T-helper 22 cell (primary cell): Measurements from ENCODE around the gene UBE2Z.

ENCODE experiments used
- DNase-seq: peaks from one replicate; pipeline ENCODE4 v3.0.0-alpha.2; 2020; ENCODE audit warnings: low read depth

UBE2Z gene

GRCh38 chr17:48960834-48961515 lies 52.8 kb downstream of the UBE2Z start:
- DNase-seq: no peak

- DNase-seq: no peak
Measured at GRCh38 chr17:48961516-48962233, 53.5 kb downstream of the UBE2Z start.

- no peak for DNase-seq
Measured at GRCh38 chr17:48970224-48970623, 62.0 kb downstream of the UBE2Z start.

DNA sequence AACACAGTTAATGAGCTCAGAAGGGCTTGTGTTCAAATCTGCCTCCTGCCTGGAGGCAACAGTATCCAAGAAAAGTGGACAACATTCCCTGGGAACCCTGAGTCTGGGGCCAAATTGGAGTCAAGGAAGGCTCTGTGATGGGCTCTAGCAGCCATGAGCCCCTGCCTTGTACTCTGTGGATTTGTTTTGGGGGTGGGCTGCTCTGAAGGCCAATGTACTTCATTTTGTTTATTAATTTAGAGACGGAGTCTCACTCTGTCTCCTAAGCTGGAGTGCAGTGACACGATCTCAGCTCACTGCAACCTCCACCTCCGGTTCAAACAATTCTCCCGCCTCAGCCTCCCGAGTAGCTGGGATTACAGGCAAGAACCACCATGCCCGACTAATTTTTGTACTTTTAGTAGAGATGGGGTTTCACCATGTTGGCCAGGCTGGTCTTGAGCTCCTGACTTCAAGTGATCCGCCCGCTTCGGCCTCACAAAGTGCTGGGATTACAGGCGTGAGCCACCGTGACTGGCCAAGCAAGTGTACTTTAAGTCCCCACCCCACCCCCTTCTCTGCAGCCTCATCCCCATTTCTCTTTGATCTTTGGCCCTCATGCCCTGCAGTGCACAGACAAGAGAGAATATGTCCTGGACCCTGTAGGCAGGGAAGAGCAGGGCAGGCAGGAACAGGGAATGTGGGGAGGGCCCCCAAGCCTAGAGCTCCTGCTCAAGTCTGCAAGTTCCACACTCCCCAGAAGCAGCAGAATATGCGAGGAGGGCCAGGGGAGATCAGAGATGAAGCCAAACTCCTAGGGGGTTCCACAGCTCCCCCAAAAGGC lies 62.9 kb downstream of the UBE2Z start:
- no peak for DNase-seq

DNA sequence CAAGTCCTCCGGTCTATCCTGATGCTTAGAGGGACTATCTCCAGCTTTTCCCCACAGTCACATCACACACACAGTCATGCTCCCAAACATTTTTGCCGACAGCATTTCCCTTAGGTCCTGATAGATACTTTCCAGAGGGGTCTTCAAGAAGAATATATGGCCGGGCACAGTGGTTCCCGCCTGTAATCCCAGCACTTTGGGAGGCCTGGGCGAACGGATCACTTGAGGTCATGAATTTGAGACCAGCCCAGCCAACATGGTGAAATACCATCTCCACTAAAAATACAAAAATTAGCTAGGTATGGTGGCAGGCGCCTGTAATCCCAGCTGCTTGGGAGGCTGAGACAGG lies 64.5 kb downstream of the UBE2Z start:
- DNase-seq: no peak

DNA sequence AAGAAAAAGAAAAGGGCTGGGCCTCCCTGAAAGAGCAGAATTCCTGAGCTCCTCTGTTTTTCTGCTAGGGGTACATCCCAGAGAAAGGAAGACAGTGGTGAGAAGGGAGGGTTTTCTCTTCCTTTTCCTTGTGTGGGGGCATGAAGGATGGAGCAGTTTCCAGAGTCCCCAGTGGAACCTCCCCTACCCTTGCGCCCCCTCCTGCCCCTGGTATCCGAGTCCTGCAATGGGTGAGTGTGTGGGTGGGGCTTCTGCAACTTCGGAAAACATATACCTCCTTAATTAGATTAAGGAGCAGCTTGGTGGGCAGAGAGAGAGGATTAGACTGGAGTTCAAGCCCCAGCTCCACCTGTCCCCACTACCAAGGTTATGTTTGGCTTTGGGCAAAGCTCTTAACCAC lies 65.6 kb downstream of the UBE2Z start:
- no peak for DNase-seq
